NCI-H2227 (cell line): ENCODE measurements around the gene GPS1.

Experiments
- DNase-seq: peaks from one replicate; lab custom pipeline; 2025; ENCODE audit not compliant: unreplicated experiment; lab: John Stamatoyannopoulos, UW

GPS1 gene

GRCh38 chr17:82098939-82099763 is 47.5 kb downstream of the GPS1 start:
- peak; percentile 57 for DNase-seq

GRCh38 chr17:82100502-82101298 is 49.0 kb downstream of the GPS1 start:
- DNase-seq = no peak

DNA sequence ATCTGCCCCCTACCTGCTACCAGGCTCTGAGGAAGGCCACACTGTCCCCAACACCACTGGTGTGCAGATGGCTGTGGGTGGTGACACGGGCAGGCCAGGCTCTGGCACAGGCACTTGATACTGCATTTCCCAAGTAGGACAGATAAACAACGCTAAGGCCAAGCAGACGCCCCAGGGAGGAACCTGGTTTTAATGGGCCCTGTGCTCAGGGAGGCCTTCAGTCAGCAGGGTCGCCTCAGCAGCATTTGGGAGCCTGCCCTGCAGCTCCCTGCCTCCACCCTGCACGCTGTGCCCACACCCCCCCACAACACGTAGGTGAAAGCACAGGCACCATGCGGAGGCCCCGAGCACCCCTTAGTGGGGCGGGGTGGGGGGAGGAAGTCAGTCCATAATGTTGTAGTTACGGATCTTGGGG is 49.6 kb downstream of the GPS1 start:
- DNase-seq = no peak

DNA sequence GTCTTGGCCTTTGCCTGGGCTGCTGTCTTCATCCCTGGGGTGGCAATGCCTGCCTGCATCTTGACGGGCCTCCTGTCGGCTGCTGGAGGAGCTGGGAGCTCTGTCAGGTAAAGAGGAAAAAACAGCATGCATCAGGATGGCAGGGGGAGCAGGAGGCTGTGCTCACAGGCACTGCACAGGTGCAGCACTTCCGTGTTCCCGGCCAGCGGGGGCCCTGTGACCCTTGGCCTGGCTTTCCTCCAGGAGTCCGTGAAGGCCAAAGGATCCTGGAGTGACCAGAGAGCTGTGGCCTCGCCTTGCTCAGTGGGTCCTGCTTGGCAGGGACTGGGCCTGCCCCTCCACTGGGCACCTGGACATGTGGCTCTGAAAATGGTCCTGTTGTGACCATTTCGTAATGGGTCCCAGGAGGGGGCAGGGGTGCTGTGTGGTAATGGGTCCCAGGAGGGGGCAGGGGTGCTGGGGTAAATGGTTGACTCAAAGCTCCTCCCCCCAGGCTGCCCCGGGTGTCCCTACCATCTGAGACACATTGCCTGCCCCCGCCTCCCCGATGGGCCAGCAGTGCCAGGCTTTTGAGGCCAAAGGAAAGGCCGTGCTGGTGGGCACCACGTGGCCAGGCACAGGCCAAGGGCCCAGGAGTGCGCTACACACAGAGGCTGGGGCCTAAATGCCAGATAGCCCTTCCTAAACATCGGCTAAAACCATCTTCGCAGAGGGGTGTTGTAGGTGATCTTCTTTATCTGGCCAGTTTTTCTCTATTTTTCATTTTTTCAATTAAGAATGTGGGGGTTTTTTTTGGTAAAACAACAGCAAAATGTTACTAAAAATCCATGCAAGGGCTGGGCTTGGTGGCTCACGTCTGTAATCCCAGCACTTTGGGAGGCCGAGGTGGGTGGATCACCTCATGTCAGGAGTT is 50.3 kb downstream of the GPS1 start:
- no peak for DNase-seq

DNA sequence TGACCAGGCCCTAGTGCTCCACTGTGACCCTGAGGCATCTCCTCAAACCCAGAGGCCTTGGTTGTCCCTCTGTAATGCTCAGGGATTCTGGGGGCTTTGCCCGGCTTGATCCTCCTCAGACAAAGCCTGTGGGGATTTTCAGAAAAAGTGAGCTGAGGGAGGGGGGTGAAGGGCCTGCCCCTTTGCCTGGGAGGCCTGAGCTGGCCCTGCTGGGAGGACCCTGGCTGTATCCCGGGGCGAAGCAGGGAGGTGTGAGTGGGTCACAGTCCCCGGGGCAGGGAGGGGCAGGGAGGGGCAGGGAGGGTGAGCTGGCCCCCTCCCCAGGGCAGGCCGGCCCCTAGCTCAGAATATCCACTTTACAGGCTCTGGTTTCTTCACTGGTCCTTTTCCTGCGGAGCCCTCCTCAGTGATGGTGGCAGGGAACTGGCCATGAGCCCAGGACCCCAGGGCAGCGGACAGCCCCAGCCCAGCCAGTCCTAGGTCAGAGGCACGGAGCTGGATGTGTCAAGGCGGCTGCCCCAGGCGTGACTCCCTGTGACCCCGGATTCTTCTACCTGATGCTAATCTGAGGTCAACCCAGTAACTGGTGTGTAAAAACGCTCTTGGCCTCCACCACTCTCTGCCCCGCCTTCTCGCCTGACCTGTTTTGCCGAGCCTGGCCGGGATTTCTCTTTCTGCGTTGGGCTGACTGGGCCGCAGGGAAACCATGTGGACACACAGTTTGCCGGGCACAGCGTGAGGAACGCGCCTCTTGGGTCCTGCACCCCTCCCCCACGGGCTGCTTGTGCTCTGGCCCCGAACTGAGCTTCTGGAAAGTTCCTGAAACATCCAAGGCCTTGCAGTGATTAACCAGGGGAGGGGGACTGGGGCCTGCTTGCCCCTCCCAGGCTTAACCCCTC is 52.1 kb downstream of the GPS1 start:
- DNase-seq = no peak

- no peak for DNase-seq
Observed at GRCh38 chr17:82104797-82105416, 53.2 kb downstream of the GPS1 start.

GRCh38 chr17:82105417-82105881 is 53.8 kb downstream of the GPS1 start:
- no peak for DNase-seq

DNA sequence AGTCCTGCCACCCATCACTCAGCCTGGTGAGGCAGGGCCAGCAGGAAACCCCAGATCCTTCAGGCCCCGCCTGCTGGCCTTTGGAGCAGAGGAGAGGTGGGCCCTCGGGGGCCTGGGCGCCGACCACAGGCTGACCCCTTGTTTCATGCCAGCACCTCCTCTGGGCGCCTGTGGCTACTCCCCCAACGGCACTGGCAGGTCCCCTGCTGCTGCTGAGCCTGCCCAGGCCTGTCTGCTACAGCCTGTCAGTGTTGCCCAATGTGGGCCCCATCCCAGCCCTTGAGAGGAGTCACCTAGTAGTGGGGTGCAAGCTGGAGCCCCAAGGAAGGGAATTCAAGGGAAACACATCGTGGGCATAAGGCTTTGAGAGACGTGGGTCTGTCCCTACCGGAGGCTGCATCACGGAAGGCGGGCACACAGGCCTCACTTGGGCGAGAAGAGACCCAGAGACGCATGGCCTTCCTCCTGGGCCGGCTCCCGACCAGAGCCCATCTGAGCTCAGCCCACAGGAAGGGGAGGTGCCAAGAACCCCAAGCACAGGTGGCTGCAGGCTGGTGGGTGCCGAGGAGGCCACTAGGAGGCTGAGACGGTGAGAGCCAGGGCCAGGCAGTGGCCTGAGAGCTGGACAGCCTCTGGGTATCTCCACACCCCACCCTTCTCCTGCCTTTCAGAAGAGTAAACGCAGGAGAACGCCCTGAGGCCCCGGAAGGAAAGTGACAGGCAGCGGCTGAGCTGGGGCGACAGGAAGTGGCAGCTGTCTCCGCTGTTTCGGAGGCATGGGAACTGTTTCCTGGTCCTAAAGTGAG is 54.4 kb downstream of the GPS1 start:
- DNase-seq = peak; percentile 53

DNA sequence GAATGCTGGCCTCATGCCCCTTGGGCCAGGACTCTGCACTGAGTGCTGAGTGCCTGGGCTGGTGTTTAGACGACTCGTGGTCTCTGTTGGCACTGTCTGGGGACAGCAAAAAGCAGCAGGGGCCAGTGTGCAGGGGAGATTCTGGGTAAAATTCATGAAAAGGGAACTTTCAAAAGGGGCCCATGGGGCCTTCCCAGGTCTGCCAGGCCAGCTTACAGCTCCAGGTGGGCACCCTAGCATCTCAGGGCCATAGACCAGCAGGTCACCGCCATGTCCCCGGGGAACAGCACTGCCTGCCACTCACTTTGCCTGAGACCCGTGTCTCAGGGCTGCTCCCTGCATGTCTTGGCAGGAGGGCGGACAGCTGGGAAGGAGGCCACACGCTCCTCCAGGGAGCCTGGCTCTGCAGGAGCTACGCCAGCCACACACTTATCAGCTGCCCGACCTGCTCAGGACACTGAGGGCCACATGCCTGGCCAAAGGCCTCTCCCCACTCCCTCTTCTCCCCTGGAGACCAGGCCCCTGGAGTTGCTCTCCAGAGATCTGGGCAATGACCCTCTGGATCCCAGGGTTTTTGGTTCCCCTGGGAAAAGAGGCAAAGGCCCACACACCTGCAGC is 55.1 kb downstream of the GPS1 start:
- DNase-seq = no peak
